GM19397 (cell line): ENCODE results near the gene AKR1A1.
"Not testable (repeated sequence)": the region's sequence is repeated elsewhere in the genome, so short reads cannot be mapped to it uniquely, and the experiment has no call there.

Experiments used
- ATAC-seq: cut with Tn5 transposase; IDR thresholded peaks from one replicate; pipeline ENCODE4 v1.9.1; 2021; ENCODE audit warnings: mild to moderate bottlenecking, moderate library complexity; ENCODE audit not compliant: unreplicated experiment

AKR1A1 gene

DNA sequence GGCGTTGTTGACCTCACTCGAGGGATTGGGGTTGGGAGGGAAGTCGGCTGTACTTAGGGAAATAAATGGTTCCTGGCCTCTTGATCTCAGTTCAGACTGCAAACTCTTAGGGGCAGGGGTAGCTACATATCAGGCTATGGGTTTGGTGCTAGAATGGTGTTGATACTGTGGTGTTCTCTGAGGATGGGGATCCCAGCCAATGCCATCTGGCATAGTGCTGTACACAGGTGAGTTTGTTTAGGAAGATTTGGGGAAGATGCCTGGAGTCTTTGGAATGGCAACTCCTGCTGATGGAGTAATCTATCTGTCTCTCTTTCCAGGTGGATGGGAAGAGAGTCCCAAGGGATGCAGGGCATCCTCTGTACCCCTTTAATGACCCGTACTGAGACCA, 18.9 kb downstream of the AKR1A1 start:
- no peak for ATAC-seq

DNA sequence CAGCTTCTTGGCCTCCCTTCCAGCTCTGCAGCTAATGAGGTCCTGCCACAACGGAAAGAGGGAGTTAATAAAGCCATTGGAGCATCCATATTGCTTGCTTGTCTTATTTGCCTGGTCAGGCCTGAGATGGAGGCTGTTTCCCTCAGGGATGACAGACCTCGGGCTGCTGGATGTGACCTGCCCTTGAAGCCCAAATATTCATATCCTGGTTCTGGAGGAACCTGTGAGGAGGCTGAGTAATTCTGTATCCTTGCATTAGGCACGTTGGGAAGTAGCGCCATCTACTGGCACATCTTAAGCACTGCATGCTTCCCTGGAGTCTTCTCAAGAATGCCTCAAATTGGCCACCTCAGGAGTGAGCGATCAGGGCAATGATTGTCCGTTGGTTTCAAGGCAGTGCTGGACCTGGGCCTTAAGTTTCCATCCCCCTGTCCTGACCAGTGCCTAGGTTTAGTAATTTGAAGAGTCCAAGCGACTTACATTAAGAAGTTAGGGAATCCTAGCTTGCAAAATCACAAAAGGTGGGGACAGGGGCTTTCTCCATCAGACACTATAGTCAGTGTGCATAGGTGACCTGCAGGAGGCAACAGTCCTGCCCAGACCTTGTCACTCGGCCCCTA, 19.4 kb downstream of the AKR1A1 start:
- no peak for ATAC-seq

DNA sequence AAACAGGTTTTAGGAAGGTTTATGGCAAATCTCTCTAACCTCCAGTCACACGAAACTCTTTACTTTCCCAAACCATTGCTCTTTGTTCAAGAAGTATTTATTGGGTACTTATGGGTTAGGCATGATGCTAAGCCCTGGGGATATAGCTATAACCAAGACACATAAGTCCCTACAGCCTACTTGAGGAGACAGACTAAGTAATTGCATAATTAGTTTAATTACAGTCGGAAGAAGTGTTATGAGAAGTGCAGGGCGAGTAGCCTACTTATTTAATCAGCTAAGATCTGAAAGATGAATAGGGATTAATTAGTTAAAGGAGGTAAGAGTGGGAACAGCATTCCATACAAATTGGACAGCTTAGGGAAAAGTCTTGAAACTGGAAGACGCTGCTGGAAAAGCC, 20.0 kb downstream of the AKR1A1 start:
- ATAC-seq: no peak

DNA sequence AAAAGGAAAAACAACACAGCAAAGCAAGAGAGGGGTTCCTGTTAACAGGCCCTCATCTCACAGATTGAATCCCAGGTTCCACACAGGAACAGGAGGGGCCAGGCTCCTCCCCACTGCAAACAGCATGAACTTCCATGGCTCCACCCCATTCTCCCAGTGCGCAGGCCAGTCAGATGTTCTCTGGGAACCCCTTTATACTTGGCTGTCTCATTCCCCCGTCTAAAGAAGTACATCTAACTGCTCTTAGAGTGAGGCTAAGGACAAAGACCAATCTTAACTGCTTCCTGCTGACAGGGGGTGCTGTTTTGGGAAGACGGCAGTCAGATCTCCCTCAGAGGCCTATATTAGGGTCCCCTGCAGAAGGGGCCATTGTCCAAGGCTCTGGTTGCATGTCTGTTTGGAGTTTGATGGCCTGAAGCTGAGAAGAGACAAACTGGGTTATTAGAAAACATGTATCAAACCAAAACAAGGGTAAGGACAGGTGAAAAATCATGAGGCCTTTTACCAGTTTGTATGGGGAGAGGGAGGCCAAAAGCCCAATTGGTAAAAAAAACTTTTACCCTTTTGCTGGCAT, 22.7 kb downstream of the AKR1A1 start:
- no peak for ATAC-seq

DNA sequence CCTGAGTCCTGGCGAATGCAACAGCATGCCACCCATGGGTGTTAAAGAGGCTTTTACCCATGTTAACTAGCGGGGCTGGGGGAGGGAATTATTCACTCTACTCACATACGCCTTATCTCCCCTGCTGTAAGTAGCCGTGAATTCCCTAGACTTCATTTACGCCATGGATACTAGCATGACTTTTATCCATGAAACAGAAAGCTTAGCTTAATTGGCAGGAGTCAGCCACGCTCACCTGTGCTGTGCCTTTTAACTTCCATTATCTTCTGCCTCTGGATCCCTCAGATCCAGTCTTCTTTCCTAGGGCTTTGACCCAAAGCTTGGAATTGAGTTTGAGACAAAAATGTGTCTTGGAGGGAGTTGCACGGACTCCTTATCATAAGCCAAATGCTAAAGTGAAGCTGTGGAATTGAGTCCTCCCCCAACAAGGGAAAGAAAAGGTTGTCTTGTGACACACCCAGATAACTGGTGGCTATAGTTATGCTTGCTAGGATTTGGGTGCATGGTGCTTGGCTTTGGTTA, 23.5 kb downstream of the AKR1A1 start:
- ATAC-seq: no peak

DNA sequence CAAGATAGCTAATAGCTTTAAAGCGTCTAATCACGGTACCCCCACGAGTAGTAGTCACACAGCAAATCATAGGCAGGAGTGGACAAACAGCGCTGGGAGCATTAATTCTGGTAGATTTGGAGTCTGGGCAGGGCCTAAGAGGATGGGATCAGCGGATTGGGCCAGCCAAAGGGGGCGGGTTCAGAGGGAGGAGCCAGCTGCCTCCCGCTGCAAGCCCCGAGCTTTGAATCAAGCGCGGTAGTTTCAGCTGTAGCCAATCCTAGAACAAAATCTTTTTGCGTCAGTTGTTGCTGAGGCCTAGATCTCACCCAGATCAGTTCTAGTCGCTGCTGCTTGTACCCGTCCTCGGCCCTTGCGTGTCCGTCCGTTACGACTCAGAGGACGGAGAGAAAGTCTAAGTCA, 32.6 kb downstream of the AKR1A1 start:
- ATAC-seq: peak; percentile 74

DNA sequence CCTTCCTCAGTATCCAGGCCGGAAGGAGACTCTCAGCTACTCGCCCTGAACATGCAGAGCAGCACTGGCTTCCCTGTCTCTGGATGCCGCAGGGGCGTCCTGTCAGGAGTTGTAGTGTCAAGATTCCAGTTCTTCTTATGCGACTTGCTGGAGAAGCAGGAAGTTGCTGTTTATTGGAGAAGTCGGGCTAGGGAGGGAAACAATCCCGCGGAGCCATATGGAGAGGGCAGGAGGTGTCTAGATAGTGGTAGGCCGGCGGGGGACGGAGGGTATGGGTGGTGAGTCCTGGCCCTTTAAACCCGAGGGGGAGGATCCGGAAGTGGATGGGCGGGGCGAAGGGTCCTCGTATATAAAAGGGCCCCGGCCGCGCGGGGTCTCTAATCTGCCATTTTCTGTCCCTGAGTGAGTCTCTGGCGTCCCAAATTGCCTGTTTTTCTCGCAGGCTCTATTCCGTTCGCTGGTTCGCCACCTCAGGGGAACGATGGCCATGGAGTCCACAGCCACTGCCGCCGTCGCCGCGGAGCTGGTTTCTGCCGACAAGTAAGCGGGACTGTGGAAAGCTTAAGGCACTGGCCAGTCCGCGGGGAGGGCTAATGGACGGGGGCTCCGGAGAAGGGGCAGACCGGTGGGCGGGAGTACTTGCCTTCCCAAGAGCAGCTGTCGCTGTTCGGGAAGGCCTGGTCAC, 33.2 kb downstream of the AKR1A1 start, which contains the start of gene NASP:
TSS of gene NASP (plus strand) at position 376 of the 685 bp plus-strand sequence. CDS start at position 482, 106 bp downstream.
- peak; percentile 49 for ATAC-seq

DNA sequence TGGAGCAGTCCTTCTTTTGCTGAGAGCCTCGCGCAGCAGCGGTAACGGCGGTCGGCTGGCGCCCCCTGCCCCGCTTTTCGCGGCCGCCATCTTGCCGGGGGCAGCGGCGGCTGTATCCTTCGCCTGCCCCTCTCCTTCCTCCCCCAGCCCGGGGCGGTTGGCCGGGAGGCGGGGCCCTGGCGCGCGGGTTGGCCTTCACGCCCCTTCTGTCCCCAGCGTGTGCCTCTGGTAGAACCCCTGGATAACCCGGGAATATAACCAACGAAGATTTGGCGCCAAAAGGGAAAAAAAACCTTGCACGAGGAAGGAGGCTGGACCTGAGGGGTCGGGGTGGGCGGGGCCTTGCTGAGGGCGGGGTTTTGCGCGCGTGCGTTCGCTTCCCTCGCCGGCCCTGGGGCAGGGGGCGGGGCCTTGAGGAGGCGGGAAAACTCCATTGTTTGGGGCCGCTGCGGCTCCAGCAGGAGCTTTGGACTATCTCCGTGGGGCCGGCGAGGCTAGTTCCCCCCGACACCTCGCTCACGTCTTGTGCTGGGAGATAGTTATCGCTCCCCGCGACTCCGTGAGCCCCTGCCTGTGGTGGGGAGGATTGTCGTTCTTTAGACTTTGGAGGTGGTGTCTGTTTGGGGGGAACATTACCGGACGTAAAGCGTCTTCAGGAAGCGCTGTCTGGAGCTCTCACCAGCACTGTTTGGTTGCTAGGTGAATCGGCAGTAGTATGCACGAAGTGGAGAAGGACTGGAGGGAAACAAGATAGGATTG, 33.9 kb downstream of the AKR1A1 start:
- peak; percentile 30 for ATAC-seq

DNA sequence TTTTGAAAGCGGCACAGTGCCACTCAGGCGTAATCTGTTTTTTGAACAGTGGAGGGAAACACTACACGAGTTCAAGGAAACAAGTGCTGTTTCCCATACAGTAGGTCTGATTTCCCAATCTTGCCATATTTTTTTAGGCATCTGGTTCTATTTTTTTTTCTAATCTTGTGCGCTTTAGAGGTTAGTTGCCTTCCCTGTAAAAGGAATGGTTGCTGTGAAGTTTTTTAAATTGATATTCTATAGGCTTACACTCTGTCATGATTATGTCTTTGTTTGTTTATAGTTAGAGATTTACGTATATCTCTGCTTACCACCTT, 34.4 kb downstream of the AKR1A1 start:
- ATAC-seq: no peak

DNA sequence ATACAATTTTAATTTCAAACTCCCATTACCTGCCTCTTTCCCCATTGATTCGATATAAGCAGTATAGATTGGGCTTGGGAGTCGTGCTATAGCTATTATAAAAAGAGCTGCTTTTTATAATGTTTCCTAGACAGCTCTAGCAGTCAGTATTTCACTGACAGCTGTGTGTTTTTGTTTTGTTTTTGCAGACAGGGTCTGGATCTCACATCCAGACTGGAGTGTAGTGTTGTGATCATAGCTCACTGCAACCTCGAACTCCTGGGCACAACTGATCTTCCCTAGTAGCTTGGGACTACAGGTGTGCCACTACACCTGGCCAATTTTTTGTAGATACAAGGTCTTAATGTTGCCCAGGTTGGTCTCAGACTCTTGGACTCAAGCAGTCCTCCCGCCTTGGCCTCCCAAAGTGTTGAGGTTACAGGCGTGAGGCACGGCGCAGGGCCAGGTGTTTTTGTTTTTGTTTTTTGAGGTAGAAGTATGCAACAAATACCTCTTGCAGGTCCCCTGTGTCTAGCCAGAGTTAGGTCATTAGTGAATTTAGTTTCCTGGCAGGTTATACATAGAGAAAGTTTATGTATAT, 35.0 kb downstream of the AKR1A1 start:
- no peak for ATAC-seq

DNA sequence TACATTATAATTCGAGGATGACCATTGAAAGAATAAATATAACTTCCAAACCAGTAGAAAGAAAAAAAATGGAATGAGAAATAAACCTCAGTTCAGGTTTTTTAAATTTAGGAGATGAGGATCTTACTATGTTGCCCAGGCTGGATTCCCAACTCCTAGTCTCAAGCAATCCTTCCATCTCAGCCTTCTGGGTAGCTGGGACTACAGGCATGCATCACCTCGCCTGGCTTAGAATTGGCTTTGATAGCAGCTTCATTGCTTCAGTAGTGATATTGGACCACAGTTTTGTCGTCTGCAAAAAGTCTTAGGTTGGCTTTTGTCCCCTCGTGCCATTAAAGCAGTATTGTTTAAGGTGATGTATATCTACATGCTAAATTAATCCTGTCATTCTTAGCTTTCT, 36.1 kb downstream of the AKR1A1 start:
- no peak for ATAC-seq

DNA sequence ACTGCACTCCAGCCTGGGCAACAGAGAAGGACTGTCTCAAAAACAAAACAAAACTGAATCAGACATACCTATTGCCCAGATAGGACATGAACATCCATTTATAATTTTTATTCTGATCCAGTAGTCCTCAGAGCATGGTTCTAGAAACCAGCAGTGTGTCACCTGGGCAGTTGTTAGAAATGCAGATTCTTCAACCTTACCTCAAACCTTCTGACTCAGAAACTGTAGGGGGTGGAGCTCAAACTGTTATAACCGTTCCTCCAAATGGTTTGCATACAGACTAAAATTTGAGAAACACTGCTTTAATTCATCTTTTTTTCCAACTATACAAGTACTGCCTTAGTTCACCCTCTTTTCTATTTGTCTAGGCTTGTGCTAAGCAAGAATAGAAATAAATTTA, 39.2 kb downstream of the AKR1A1 start:
- no peak for ATAC-seq

DNA sequence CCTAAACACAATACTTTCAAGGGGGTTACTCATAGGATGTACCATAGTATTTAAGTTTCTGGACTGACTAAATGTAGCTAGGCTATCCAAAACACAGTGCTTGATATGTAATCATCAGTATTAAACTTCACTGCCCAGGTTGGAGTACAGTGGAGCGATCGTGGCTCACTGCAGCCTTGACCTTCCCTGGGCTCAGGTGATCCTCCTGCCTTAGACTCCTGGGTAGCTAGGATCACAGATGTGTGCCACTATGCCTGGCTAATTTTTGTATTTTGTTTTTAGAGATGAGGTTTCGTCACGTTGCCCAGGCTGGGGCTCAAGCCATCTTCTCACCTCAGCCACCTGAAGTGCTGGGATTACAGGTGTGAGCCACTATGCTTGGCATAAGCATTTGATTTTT, 43.8 kb downstream of the AKR1A1 start:
- no peak for ATAC-seq

DNA sequence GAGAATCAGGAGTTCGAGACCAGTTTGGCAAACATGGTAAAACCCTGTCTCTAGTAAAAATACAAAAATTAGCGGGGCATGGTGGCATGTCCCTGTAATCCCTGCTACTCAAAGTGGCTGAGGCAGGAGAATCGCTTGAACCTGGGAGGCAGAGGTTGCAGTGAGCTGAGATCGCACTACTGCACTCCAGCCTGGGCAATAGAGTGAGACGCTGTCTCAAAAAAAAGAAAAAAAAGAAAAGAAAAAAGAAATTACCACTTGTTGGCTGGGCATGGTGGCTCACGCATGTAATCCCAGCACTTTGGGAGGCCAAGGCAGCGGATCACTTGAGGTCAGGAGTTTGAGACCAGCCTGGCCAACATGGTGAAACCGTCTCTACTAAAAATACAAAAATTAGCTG, 46.1 kb downstream of the AKR1A1 start:
- ATAC-seq: not testable (repeated sequence)

DNA sequence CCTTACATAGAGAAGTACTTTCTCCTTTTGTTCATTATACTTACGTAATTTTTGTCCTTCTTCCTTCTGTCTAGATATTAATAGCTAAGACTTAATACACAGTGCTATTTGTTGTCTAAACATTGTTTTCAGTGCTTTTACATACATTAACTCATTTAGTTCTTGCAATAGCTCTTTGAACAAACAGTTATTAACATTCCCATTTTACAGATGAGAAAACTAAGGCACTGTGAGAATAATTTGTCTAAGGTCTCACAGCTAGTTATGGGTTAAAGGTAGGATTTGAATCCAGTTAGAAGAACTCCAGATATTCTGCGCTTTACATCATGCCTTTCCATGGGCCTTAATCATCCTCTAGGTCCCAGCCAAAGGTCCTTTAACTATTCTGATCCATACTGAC, 53.6 kb downstream of the AKR1A1 start:
- ATAC-seq: no peak

DNA sequence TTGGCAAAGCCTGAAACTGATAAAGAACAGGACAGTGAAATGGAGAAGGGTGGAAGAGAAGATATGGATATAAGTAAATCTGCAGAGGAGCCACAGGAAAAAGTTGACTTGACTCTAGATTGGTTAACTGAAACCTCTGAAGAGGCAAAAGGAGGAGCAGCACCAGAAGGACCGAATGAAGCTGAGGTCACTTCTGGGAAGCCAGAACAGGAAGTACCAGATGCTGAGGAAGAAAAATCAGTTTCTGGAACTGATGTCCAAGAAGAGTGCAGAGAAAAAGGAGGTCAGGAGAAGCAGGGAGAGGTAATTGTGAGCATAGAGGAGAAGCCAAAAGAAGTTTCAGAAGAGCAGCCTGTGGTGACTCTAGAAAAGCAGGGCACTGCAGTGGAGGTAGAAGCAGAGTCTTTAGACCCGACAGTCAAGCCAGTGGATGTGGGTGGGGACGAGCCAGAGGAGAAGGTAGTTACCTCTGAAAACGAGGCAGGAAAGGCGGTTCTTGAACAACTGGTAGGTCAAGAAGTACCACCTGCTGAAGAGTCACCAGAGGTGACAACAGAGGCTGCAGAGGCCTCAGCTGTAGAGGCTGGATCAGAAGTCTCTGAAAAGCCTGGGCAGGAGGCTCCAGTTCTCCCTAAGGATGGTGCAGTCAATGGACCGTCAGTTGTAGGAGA, 56.9 kb downstream of the AKR1A1 start:
- no peak for ATAC-seq

DNA sequence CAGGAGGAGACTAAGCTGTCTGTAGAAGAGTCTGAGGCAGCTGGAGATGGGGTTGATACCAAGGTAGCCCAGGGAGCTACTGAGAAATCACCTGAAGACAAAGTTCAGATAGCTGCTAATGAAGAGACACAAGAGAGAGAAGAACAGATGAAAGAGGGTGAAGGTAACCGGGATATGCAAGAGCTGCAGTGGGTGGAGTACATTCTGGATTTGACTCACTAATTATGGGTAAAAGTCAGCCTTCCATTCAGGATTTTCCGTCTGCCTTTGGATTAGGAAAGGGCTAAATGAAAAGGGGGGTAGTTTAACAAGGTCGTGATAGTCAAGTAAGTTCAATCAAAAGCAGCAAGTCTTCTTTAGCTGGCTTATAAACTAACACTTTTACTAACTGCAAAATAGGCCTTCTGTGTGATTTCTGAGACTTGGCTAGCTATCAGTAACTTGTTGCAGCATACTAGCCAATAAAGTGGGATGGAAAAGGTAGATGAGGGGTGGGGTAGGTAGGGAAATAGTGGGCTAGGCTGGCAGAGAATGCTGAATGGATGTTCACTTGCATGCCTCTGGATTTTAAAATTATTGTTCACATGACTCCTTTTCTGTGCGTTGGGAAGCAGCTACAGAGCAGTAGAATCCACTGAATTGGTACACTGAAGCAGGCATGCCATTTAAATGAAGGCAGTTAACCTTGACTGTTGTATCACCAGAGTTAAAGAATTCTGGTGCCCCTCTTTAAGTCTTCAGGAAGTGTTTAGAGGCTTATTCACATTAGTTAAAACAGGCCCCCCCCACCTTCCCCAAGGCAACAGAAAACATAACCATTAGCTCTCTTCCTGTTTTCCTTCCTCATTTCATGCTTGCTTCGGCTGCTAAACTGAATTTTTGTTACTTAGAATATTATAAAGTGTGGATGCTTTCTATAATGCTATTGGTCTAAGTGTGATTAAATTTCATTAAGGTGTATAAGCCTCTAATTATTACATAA, 57.8 kb downstream of the AKR1A1 start:
- ATAC-seq: no peak

DNA sequence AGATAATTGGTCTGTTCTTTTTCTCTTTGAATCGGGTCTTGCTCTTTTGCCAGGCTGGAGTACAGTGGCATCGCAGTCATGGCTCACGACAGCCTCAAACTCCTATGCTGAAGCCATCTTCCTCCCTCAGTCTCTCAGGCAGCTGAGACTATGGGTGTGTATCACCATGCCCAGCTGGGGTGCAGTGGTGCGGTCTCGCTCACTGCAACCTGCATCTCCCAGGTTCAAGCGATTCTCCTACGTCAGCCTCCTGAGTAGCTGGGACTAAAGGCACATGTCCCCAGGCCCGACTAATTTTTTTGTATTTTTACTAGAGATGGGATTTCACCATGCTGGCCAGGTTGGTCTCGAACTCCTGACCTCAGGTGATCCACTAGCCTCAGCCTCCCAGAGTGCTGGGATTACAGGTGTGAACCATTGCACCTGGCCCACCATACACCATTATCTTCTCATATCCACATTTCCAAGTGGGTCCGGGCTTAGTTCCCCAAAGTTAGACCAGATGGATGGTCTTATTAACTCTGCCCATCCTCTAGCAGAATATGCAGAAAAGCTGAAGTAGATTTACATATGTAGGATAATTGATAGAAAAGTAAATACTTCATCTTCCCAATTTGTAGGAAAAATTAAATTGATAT, 60.1 kb downstream of the AKR1A1 start:
- ATAC-seq: no peak

DNA sequence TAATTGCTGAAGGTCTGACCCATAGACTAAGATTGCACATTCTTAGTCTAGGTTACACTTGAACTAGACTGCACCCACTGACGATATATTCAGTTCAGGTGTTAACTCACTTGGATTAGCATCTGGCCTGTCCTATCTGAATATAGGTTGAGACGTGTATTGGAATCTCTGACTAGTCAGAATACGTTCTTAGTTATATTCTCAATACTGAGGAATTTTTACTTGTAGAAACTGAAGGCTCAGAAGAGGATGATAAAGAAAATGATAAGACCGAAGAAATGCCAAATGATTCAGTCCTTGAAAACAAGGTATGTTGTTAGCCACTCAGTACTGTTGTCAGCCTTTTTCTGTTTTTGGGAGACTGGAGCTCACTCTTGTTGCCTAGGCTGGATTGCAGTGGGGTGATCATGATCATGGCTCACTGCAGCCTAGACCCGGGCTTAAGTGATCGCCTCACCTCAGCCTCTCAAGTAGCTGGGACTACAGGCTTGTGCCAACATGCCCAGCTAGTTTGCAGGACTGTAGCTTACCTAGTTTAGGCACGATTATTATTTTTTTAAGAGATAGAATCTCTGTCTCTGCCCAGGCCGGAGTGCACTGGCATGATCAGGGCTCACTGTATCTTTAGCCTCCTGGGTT, 62.4 kb downstream of the AKR1A1 start:
- ATAC-seq: no peak
